Measurements from ENCODE around the gene MYH7.

The MYH7 gene

DNA sequence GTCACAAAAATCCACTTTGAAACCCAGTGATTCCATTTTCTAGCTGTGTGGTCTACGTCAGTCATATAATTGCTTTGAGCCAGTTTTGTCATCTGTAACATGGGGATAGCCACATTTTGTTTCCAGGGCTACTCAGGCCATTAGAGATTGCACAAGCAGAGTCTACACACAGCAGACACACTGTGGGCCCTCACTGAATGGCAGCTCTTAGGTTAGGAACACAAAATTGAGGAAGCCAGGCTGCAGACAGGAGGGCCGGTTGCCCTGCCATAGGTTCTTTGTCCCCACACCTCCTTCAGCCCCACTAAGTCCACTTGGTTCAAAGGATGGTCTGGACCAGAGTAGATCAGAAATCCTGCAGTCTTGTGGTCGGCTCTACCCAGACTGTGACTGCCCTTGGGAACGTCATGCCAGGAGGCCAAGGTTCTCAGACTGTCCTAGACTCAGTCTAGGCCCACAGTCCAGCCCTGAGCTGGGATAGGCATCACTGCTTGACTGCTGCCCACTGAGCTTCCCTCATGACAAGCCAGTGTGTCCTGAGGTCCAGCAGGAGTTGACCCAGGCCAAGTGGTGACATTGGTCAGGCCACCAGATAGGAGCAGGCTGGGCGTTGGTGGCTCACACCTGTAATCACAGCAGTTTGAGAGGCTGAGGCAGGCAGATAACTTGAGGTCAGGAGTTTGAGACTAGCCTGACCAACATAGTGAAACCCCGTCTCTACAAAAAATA lies 3.8 kb upstream of the MYH7 start:
- TF ChIP-seq CTCF (IDR thresholded peaks at IDR 0.05; ENCODE audit: extremely low read depth, missing control alignments): no peak

GRCh38 chr14:23438101-23438971 lies 2.9 kb upstream of the MYH7 start:
- no peak for TF ChIP-seq CTCF (IDR thresholded peaks at IDR 0.05; ENCODE audit: extremely low read depth, missing control alignments)
- no peak for DNase-seq (ENCODE audit: low spot score)

More for the DNA sequence above, 3.8 kb upstream of the MYH7 start:
- no peak for DNase-seq (ENCODE audit: low spot score)

GRCh38 chr14:23437133-23438100 lies 2.0 kb upstream of the MYH7 start:
- peak; percentile 2 for DNase-seq (ENCODE audit: low spot score)
- TF ChIP-seq CTCF (IDR thresholded peaks at IDR 0.05; ENCODE audit: extremely low read depth, missing control alignments): no peak

- no peak for DNase-seq (ENCODE audit: low spot score)
- TF ChIP-seq CTCF (IDR thresholded peaks at IDR 0.05; ENCODE audit: extremely low read depth, missing control alignments): no peak
These were observed 1.1 kb upstream of the MYH7 start for GRCh38 chr14:23436327-23437132.

DNA sequence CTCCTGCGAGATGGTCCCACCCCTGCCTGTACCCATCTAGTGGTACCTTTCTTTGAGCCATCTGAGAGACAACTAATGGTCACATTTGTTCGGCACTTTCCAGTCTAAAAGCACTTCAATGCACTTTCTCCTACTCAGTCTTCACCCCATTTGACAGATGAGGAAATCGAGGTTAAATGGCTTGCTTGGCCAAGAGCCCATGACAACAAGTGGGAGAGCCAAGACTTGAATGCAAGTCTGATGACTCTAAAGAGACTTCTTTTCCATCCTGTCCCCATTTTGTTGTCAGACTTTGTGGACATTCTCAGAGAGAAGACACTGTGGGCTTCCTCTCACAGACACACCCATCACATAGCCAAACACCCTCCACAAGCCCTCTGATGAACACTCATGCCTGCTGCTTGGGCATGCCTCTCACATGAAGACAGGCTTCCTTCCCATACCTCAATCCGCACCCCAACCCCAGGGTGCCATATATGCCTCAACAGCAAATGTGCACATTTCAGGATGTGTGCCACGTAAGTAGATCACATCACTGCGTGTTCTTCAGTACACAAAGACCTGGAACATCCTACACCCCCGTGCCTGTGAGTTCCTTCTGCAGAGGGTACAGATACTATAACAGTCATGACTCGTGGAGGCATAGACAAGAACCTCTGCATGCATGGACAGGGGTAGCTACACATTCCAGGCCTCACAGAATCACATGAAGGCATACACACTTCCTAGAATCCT lies 805 bp downstream of the MYH7 start:
- no peak for DNase-seq (ENCODE audit: low spot score)
- no peak for TF ChIP-seq CTCF (IDR thresholded peaks at IDR 0.05; ENCODE audit: extremely low read depth, missing control alignments)

GRCh38 chr14:23433457-23433856 lies 2.0 kb downstream of the MYH7 start:
- no peak for DNase-seq (ENCODE audit: low spot score)
- TF ChIP-seq CTCF (IDR thresholded peaks at IDR 0.05; ENCODE audit: extremely low read depth, missing control alignments): no peak
